Common myeloid progenitor, CD34-positive (primary cell): ENCODE results near the gene CDKL1.
"Not testable (repeated sequence)": the region's sequence is repeated elsewhere in the genome, so short reads cannot be mapped to it uniquely, and the experiment has no call there.

Experiments
- CTCF ChIA-PET: fragments of 350-600 bp; sonication (Branson Sonifier 250); formaldehyde crosslinking; loops from one replicate; lab custom pipeline; 2021; ENCODE audit warnings: antibody characterized with exemption; lab: Charles Lee
- POLR2A ChIA-PET: fragments of 350-600 bp; sonication (Branson Sonifier 250); formaldehyde crosslinking; loops from one replicate; lab custom pipeline; 2021; ENCODE audit warnings: antibody characterized with exemption; lab: Charles Lee
- DNase-seq, 3 donors: peaks; one replicate each; pipeline versions ENCODE4 v3.0.0 to v3.0.0-alpha.2; 2013
- H3K27ac ChIP-seq, 2 experiments: 1 replicate in 1 of 2; 2 replicates in 1 of 2; pipeline ENCODE4 v1.7.0; 2013; ENCODE audit warnings: inconsistent platforms in 2 of 2, low read length in 2 of 2, mild to moderate bottlenecking in 2 of 2, low read depth in 1 of 2, moderate library complexity in 1 of 2; ENCODE audit not compliant: severe bottlenecking in 2 of 2, insufficient read depth in 1 of 2, poor library complexity in 1 of 2
- H3K27me3 ChIP-seq, 5 experiments: replicated peaks in 2 of 5; 1 replicate in 3 of 5; 2 replicates in 2 of 5; pipeline versions ENCODE4 v1.6.1 to v1.7.0; 2013; ENCODE audit warnings: low read length in 4 of 5, mild to moderate bottlenecking in 2 of 5, moderate library complexity in 2 of 5, inconsistent platforms in 1 of 5; ENCODE audit not compliant: insufficient read depth in 5 of 5, control insufficient read depth in 4 of 5
- H3K36me3 ChIP-seq, 4 experiments: 1 replicate in 2 of 4; 2 replicates in 2 of 4; pipeline versions ENCODE4 v1.6.1 to v1.7.0; 2013; ENCODE audit warnings: low read length in 3 of 4, control low read depth in 1 of 4, mild to moderate bottlenecking in 1 of 4; ENCODE audit not compliant: control insufficient read depth in 4 of 4, insufficient read depth in 4 of 4
- H3K4me1 ChIP-seq, 4 experiments: 1 replicate in 3 of 4; 2 replicates in 1 of 4; pipeline versions ENCODE4 v1.6.1 to v1.7.1; 2013; ENCODE audit warnings: low read length in 3 of 4, mild to moderate bottlenecking in 3 of 4, control low read depth in 1 of 4, inconsistent platforms in 1 of 4, moderate library complexity in 1 of 4; ENCODE audit not compliant: control insufficient read depth in 4 of 4, insufficient read depth in 4 of 4; ENCODE audit errors: control extremely low read depth in 1 of 4
- H3K4me3 ChIP-seq, 7 experiments: 1 replicate in 4 of 7; 2 replicates in 3 of 7; pipeline versions ENCODE4 v1.5.1 to v1.7.0; 2013; ENCODE audit warnings: mild to moderate bottlenecking in 7 of 7, low read length in 6 of 7, moderate library complexity in 6 of 7, inconsistent platforms in 2 of 7, low read depth in 2 of 7, control low read depth in 1 of 7; ENCODE audit not compliant: insufficient read depth in 4 of 7, control insufficient read depth in 1 of 7; ENCODE audit errors: extremely low read depth in 1 of 7
- H3K9me3 ChIP-seq, 5 experiments: 1 replicate in 4 of 5; 2 replicates in 1 of 5; pipeline versions ENCODE4 v1.6.1 to v1.7.1; 2013; ENCODE audit warnings: low read length in 4 of 5, mild to moderate bottlenecking in 2 of 5, inconsistent platforms in 1 of 5, low read depth in 1 of 5, moderate library complexity in 1 of 5; ENCODE audit not compliant: control insufficient read depth in 4 of 5, insufficient read depth in 2 of 5; ENCODE audit errors: control extremely low read depth in 1 of 5
- whole genome bisulfite sequencing: methylation state at CpG from one replicate; pipeline ENCODE4 v1.1.5; 2013; ENCODE audit not compliant: insufficient coverage; 5-methylcytosine and 5-hydroxymethylcytosine counted together

The CDKL1 gene

DNA sequence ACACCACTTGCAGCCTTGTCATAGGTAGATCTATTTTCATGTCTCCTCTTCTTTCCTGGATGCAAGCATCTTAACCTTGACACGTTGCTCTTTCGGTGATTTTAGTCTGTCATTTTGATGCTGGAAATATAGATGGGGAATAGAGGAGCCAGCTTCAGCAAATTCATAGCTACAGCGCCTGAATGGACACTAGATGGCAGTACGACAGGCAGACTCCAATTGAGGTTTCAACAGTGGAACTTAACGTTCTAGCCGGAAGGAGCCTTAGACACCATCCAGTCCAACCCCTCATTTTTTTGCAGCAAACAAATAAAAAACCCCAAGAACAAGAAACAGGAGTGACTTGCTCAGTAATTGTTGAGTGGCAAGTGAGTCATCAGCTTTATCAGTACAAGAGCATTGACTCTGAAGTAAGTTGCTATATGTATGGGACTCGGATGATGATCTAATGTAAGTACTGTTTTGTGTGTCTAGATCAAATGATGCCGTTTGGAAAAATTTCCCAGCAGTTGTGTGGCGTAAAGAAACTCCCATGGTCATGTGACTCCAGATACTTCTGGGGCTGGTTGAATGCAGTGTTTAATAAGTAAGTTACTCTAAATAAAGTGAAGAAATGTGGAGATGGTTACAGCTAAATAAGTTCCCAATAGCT lies 75.5 kb downstream of the CDKL1 start:
- no peaks in the 10 kb centered on the region for H3K27me3 ChIP-seq
- DNase-seq: peak; percentile 93 to 98 (median 97)
- peak overlapping the region in 1 of 2 experiments; percentile 79 for H3K27ac ChIP-seq
- H3K4me3 ChIP-seq: peak overlapping the region in 5 of 7 experiments; percentile 21 to 49 (median 33)
- no peaks in the 10 kb centered on the region for H3K9me3 ChIP-seq
- ChIA-PET POLR2A (interaction anchor here (0.6 kb wide), 1 partner anchor 405 kb away, joined by 3 read pairs; no protein-coding TSS in a partner anchor), CTCF (interaction anchor here (0.7 to 5.0 kb wide), 24 partner anchors 8 to 457 kb away, joined by 3 to 26 read pairs (median 4); partner anchors contain the start of genes CDKL1, DMAC2L, L2HGDH and MAP4K5)
- 4% methylated on average over 8 of the region's 9 CpGs for WGBS
- peaks cover 5 to 10% (median 7%) of the 10 kb centered on the region in 4 experiments for H3K4me1 ChIP-seq
- H3K36me3 ChIP-seq: peaks cover 2 to 19% (median 11%) of the 10 kb centered on the region in 4 experiments

DNA sequence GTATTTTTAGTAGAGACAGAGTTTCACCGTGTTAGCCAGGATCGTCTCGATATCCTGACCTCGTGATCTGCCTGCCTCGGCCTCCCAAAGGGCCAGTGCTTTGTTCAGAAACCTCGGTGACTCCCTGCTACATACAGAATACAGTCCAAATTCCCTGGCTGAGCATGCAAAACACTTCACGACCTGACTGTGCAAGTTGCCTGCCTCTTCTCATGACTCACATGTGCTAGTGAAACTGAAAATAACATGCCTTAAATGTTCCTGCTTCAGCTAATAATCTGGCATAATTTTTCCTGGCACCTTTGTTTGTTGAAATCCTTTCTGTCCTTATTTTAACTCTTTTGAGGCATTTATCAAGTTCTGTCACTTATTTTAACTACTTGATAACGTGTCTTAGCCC lies 76.4 kb downstream of the CDKL1 start:
- CTCF ChIA-PET: interaction anchor here (0.5 to 5.0 kb wide), 20 partner anchors 8 to 457 kb away, joined by 3 to 26 read pairs (median 6); partner anchors contain the start of genes CDKL1, DMAC2L, L2HGDH and MAP4K5
- POLR2A ChIA-PET: no interaction called here
- no peak for DNase-seq
- Histone ChIP-seq H3K9me3 (no peaks in the 10 kb centered on the region), H3K4me1 (peaks cover 5 to 10% (median 7%) of the 10 kb centered on the region in 4 experiments), H3K36me3 (peaks cover 2 to 19% (median 11%) of the 10 kb centered on the region in 4 experiments), H3K27me3 (no peaks in the 10 kb centered on the region), H3K27ac (no peak overlapping the region), H3K4me3 (no peak overlapping the region)
- 95% methylated on average over 8 of the region's 8 CpGs for WGBS

DNA sequence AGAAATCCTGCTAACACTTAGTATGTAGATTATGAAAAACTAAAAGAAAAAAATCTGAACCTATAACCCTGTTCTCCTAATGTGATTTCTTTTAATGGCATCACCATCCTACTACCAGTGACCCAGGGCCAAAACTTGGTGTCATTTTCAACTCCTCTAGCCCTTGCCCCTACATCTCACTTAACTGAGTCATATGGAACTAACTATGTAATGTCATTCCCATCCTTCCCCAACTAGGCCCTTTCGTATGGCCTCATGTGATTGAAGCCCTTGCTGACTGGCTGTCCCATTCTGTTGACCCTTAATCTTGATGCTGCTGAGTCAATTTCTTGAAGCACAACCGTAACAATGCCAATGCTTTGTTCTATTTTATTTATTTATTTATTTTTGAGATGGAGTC lies 77.0 kb downstream of the CDKL1 start:
- no peak for DNase-seq
- WGBS: 71% methylated on average over 1 of the region's 2 CpGs
- no peak overlapping the region for H3K27ac ChIP-seq
- no peak overlapping the region for H3K4me3 ChIP-seq
- H3K36me3 ChIP-seq: peaks cover 2 to 19% (median 11%) of the 10 kb centered on the region in 4 experiments
- H3K4me1 ChIP-seq: peaks cover 5 to 10% (median 7%) of the 10 kb centered on the region in 4 experiments
- H3K27me3 ChIP-seq: no peaks in the 10 kb centered on the region
- H3K9me3 ChIP-seq: no peaks in the 10 kb centered on the region
- POLR2A ChIA-PET: no interaction called here
- CTCF ChIA-PET: interaction anchor here (1.4 to 5.0 kb wide), 7 partner anchors 8 to 457 kb away, joined by 3 to 26 read pairs (median 16); partner anchors contain the start of genes DMAC2L and L2HGDH

DNA sequence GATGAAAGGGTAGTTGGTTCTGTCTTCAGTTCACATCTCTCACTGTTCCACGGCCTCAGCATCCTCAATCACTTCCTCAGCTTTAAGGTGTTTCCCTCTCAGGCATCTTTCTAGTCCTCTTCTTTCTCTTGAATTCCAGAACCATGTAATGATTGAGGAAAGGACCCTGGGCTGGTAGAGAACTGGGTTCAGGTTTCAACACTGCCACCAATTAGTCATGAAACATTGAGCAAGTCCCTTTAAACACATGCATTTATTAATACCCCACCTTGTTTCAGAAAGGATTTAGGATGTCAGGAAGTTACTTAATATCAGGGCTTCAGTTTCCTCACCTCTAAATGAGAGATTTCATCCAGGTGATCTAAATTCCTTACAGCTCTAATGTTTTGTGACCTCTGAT lies 77.4 kb downstream of the CDKL1 start:
- Histone ChIP-seq H3K9me3 (peaks cover 0 to 1% (median 0%) of the 10 kb centered on the region in 5 experiments), H3K36me3 (peaks cover 5 to 16% (median 11%) of the 10 kb centered on the region in 4 experiments), H3K4me3 (no peak overlapping the region), H3K27ac (no peak overlapping the region), H3K27me3 (no peaks in the 10 kb centered on the region), H3K4me1 (peaks cover 5 to 10% (median 7%) of the 10 kb centered on the region in 4 experiments)
- ChIA-PET POLR2A (no interaction called here), CTCF (interaction anchor here (2.2 to 5.0 kb wide), 4 partner anchors 7 to 213 kb away, joined by 6 to 26 read pairs (median 14); partner anchors contain the start of genes DMAC2L, L2HGDH and MAP4K5)
- WGBS: no CpG with 5 or more reads among the region's 1 CpG
- no peak for DNase-seq

DNA sequence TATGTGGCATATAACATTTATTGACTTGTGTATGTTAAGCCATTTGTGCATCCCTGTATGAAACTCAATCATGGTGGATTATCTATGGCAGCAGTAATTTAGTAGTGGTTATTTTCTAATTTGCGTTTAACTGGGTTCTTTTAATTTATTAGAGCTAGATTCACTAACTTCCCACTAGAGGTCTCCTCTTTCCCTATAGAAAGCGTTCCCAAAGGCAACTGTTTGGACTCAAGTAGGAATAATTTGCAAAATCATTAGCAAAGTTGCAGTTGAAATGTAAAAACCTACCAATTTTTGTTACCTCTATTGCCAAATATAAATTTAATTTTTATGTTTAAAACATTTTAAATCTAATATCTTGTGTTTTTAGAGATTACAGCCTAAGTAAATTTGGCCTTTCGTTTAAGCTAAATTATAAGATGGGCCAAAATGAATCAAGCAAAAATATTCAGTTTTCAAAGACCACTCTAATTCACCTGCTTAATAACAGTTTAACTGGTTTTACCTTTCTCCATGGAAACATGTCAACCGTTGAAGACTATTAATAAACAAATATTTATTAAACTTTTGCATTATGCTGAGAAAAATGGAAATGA lies 78.6 kb downstream of the CDKL1 start:
- H3K36me3 ChIP-seq: peaks cover 5 to 8% (median 6%) of the 10 kb centered on the region in 4 experiments
- DNase-seq: peak in 1 of 3 donors; percentile 21
- 100% methylated on average over 1 of the region's 4 CpGs for WGBS
- ChIA-PET POLR2A (interaction anchor here (0.7 kb wide), 1 partner anchor 351 kb away, joined by 4 read pairs; no protein-coding TSS in a partner anchor), CTCF (interaction anchor here (0.5 to 2.2 kb wide), 6 partner anchors 9 to 221 kb away, joined by 3 to 6 read pairs (median 3); partner anchors contain the start of gene MAP4K5)
- peaks cover 0 to 6% (median 0%) of the 10 kb centered on the region in 5 experiments for H3K9me3 ChIP-seq
- no peaks in the 10 kb centered on the region for H3K27me3 ChIP-seq
- H3K27ac ChIP-seq: no peak overlapping the region
- H3K4me3 ChIP-seq: no peak overlapping the region
- peaks cover 8 to 15% (median 10%) of the 10 kb centered on the region in 4 experiments for H3K4me1 ChIP-seq

DNA sequence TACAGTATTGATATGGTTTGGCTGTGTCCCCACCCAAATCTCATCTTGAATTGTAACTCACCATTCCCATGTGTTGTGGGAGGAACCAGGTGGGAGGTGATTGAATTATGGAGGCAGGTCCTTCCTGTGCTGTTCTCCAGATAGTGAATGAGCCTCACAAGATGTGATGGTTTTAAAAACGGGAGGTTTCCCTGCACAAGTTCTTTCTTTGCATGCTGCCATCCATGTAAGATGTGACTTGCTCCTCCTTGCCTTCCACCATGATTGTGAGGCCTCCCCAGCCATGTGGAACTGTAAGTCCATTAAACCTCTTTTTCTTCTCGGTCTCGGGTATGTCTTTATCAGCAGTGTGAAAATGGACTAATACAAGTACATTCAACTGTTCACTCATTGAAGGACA lies 82.6 kb downstream of the CDKL1 start:
- WGBS: 80% methylated on average over 1 of the region's 3 CpGs
- POLR2A ChIA-PET, H3K27ac ChIP-seq: not testable (repeated sequence)

More for the DNA sequence above, 82.6 kb downstream of the CDKL1 start:
- H3K4me1 ChIP-seq: peaks cover 8 to 22% (median 18%) of the 10 kb centered on the region in 4 experiments
- not testable (repeated sequence) for H3K9me3 ChIP-seq, H3K36me3 ChIP-seq, H3K27me3 ChIP-seq, H3K4me3 ChIP-seq
- CTCF ChIA-PET: interaction anchor here (1.5 to 1.6 kb wide), 2 partner anchors 26 to 27 kb away, joined by 3 to 5 read pairs; no protein-coding TSS in a partner anchor
- peak in 1 of 3 donors; percentile 23 for DNase-seq
